PFSK-1 (cell line): Measurements from ENCODE around the gene CTSO.

Experiments used
- FOXP2 ChIP-seq: optimal IDR thresholded peaks from 2 replicates; pipeline ENCODE3; 2011; ENCODE audit warnings: borderline replicate concordance, control low read depth, inconsistent platforms; ENCODE audit not compliant: insufficient read depth; ENCODE audit errors: extremely low read length, extremely low read depth
- REST ChIP-seq, 2 experiments: IDR thresholded peaks; 2 replicates each; pipeline versions ENCODE4 v1.6.1 to v1.8.0; 2011 to 2012; ENCODE audit warnings: low read depth in 2 of 2, low read length in 2 of 2, control low read depth in 1 of 2, inconsistent platforms in 1 of 2, mild to moderate bottlenecking in 1 of 2, moderate library complexity in 1 of 2; ENCODE audit not compliant: insufficient read depth in 1 of 2
- SIN3A ChIP-seq: IDR thresholded peaks from 2 replicates; pipeline ENCODE4 v1.6.1; 2012; ENCODE audit warnings: mild to moderate bottlenecking, low read length, moderate library complexity, borderline replicate concordance; ENCODE audit not compliant: insufficient read depth

GRCh38 chr4:156000491-156000890 is 46.8 kb upstream of the CTSO start:
- no peak for TF ChIP-seq REST (IDR thresholded peaks at IDR 0.05; ENCODE audit: insufficient read depth in 1 of 2, low read depth in 2 of 2, low read length in 2 of 2)
- no peak for TF ChIP-seq FOXP2
- TF ChIP-seq SIN3A, result no peak
